ENCODE data around the gene SLC34A3. TPM values are rescaled to one million over a fixed set of nuclear protein-coding genes. Genes with fewer than 3 reads are reported as not detected.

SLC34A3 gene
- total and polyA plus RNA-seq, 2 of the 8 experiments (the other 6 are each of a cell fraction or from before 2014, with no cell fraction given): 0.08 TPM; not detected in 1

DNA sequence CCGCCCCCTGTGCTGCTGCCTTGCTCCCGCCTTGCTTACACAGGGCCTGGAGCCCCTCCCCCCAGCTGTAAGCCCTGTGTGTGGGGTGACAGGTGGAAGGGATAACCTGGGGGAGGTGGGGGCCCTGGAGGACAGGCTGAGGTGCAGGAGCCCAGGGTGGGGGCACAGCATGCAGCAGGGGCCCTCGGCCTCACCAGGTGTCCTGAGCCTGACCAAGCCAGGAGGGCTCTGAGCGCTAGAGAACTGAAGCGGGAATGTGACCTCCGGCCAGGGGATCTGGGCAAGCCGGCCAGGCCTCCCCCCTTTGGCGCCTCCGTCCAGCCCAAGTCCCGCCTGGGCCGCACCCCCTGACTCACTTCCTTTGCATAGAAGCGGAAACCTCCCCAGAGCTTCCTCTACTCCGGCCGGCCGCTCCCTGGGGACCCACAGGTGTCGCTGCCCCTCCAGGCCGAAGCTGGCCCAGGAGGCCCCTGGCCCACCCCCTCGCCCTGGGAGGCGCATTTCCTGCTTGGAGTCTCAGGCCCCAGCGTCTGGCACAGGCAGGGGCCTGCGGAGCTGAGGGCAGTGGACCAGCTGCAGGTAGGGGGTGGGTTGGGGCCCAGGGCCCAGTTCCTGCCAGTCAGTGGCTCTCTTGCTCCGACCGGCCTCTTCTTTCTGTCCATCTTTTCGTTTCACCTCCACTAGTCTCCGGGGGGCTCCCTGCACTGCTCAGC, 46.8 kb downstream of the SLC34A3 start, which contains the start of gene TOR4A (continued):
- TF ChIP-seq, protein P1, sequence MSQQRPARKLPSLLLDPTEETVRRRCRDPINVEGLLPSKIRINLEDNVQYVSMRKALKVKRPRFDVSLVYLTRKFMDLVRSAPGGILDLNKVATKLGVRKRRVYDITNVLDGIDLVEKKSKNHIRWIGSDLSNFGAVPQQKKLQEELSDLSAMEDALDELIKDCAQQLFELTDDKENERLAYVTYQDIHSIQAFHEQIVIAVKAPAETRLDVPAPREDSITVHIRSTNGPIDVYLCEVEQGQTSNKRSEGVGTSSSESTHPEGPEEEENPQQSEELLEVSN (IDR thresholded peaks at IDR 0.05): 0 out of 2 replicates have a peak, but pooled peaks have one; percentile 12
- peak; percentile 70; the same call in 1 of the 2 replicates for TF ChIP-seq GABPA (IDR thresholded peaks at IDR 0.05; ENCODE audit: borderline replicate concordance, insufficient read depth, low read length)
- TF ChIP-seq RAD21 (IDR thresholded peaks at IDR 0.05 in 1 of 2, conservative IDR thresholded peaks at IDR 0.05 in 1 of 2; ENCODE audit: low read depth in 2 of 2, low read length in 2 of 2): peak in 1 of 2 experiments; percentile 6; a peak in 1 of 4 replicates
- TF ChIP-seq TAF1 (IDR thresholded peaks at IDR 0.05; ENCODE audit: low read depth, low read length): no peak
- no peak for TF ChIP-seq CEBPB (IDR thresholded peaks at IDR 0.05; ENCODE audit: low read depth, low read length)

Data from H1 (cell line).